SK-N-DZ (cell line): ENCODE measurements around the gene KCNH8.
A peak's percentile ranks its signal among the peaks of the same experiment; 100 is the strongest.
"Not testable (repeated sequence)": the region's sequence is repeated elsewhere in the genome, so short reads cannot be mapped to it uniquely, and the experiment has no call there.

ENCODE experiments used
- DNase-seq: peaks from one replicate; pipeline ENCODE4 v3.0.0-alpha.2; 2015; ENCODE audit warnings: low spot score

Gene KCNH8

DNA sequence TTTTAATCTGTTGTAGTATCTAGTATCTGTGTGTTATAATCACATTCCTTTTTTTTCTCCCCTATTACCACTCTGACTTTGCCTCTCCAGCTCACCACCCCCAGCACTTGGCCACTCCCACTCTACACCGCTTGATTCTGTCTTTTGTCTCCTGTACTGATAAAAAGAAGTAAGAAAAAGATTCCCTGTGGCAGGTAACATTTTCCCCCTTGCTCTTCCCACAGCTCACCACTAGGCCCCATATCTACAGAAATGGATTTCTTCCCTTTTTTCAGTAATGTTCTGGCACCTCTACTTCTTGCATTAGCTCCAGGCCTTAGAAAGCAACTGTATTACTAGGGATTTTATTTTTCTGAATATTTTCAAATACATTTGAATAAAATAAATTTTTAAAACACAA is 25.6 kb downstream of the KCNH8 start:
- peak; percentile 80 for DNase-seq

DNA sequence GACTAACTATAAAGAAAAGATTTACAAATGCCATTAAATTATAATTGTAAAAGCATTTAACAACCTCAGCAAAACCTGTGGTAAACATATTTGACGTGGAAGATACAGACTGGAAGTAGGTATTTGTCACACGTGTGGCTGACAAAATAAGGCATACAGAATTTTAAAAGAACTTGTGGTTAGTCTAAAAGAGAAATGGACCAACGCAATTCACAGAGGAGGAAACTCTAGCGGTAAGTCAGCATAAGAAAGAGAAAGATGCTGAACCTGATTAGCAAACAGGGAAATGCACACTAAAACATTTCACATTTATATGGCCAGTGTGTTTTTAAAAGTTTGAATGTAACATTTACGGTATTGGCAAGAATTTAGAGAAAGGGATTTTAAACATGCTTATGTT is 35.3 kb downstream of the KCNH8 start:
- DNase-seq: no peak

DNA sequence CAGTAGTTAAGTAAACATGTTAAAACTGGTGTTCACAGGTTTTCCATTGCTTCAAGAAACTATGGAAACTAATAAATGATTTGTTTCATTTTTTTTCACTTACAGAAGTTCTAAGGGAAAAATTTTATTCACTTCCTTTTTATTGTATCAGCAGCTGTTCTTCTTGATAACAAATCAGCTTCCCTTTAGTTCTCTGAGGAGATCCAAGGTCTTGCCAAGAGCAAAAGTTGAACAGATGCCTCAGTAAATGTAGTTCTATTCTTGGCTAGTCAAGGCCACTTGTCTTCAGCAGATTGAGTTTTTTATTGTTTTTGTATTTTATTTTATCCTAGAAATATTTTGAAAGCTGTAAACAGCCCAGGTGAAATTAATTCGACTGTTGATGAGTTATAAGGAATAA is 41.8 kb downstream of the KCNH8 start:
- no peak for DNase-seq

DNA sequence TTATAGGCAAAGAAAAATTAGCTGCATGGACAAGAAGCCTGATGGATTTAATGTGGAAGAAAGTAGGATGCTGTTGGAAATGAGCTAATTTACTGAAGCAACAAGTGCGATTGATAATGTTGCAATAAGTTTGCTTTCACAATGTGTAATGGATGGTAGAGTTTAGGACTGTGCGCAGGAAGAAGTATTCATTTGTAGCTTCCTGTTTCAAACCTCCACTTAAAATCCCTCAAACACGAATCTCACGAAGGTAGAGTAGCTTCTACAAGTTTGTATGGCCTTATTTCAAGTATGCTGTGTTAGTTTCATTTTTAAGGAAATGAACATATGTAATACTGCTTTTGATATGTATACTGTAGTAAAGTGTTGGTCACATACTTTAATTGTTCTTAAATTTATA is 42.3 kb downstream of the KCNH8 start:
- no peak for DNase-seq

DNA sequence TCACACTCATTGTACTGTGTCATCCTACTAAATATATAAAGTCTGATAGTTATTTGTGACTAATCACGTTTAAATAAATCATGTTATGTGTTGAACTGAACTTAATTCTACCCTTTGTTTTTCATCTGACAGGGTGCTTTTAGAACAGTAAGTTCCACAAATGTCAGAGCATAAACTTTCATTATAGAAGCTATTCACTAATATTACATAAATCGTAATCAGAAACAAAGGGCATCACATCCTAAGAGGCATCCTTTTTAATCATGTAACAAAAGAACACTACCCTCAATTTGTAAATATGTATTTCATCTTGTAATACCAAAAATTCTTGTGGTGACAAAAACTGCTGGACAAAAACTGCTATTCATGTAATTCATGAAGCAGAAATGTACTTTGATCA is 50.8 kb downstream of the KCNH8 start:
- no peak for DNase-seq

DNA sequence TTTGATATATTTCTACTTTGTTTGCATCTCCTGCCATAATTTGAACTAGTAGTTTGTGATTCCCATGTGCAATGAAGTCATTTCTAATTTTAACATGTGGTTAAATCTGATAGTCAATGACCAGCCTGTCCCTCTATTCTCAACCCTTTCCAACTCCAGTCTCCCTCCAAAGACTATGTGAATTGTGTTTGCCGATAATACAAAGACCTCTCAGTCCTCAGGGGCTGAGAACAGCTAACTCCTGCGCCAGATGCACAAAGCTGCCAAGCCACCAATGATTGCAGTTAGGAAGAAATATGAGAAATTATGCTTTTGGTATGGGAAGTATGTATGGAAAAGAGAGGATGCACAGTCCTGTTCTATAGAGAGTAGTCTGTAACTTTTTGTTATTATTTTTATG is 54.0 kb downstream of the KCNH8 start:
- no peak for DNase-seq

DNA sequence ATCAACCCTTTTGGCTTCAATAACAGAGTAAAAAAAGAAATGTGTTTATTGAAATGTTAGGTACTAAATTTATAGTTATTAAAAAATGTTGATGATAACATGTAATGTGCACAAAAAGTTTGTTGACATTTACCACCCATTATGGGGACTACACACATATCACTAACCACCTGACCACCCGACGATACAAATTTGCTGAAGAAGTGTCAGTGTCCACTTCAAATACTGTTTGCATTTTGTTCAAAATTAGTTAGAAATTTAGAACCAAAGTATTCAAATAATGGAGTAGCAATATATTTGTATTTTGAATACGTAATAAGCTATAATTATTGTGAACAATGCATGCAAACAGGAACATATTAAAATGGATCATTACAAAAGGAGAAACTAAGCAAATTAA is 54.4 kb downstream of the KCNH8 start:
- no peak for DNase-seq

DNA sequence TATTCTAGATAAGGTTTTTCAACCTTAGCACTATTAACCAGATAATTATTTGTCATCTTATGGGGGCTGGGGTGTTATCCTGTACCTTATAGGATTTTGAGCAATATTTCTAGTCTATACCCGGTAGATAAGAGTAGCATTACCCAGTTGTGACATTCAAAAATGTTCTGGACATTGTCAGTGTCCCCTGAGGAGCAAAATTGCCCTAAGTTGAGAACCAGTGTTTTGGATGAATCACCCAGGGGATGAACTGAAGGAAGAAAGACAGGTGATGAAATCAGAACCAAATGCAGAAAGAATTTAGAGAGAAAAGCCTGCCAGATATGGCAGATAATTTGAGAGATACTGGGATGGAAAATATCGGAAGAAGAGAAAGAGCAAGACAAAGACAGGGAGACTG is 58.2 kb downstream of the KCNH8 start:
- peak; percentile 96 for DNase-seq

DNA sequence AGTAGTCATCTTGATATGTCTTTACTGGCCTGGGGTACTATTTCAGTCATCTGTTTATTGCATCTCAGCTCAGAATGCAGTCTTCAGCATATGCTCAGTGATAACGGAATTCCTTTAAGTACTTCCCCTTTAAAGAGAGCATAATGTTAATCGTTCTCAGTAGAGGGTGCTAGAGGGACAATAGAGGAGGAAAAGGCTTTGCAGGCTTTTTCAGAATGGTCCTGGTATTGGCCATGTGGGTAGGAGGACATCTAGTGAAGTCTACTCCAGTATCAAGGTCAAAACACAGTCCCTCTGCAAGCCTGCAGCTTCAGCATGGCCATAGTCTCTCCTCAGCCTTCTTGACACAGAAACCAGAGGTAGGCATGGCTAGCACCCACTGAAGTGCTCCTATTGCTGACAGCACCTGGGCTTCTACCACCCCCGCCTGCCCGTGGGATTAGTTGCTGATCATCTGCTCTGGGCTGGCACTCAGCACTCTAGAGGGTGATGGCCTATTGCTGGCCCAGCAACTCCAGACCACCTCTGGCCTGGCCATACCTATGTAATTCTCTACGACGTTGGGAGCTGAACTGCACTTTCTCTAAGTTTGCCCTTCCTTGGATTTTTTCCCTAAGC is 65.4 kb downstream of the KCNH8 start:
- peak; percentile 18 for DNase-seq

DNA sequence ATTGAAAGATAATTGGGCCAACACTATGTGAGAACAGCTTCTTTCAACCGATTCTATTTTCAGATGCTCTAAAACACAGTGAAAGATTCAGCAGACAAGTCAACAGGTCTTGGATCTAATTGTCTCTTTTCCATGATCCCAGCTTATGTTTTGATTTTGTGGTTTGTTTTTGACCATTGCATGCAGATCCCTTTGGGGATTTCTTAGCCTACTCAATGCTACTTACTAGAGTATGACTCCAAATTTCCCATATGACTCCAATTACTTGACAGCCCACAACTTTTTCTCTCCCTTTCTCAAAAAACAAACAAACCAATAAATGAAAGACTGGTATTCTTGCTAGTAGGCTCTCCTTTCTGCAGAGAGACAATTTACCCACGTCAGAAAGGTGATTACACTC is 67.1 kb downstream of the KCNH8 start:
- no peak for DNase-seq

DNA sequence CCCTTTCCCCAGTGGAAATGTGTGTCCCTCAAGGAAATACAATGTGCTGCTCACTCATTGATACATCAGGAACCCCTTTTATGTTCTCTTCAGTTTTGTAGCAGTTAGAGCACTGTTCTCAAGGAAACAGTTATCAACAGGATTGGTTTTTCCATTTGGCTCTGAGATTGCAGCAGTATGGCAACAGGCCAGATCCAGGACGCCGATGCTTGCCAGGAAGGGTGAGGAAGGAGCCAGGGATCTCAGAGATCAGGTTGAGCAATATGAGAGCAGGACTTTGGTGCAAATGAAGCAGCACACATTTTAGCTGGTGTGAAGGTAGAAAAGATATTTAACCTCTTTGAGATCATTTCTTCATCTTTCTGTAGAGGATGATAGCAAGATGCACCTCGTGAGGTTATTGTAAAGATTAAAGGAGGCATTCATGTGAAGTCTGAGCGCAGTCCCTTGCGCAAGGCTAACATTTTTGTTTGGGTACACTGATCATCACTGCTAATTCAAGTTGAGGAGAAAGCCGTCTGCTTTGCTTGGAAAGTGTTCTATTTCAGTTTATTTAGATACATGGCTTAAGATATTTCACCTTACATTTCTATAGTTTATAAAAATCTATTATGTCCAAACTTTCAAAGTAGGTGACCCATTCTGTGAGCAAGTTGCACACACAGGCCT is 68.5 kb downstream of the KCNH8 start:
- DNase-seq: no peak

DNA sequence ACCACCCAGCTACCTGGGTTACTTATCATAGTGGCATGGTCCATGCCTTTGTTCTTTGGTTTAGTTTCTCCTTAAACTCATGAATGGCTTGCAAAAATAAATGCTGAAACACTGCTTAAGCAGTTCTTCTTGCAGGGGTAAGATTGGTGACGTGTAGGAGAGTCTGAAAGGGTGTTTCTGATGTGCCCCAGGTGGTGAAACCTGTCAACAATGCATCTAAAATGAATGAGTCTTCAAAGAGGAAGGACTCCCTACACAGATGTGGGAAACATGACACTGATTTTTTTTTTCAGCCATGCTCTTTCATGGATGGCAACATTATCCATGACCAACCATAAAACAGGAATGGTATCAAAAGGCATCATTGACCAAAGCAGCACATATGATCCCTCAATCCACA is 72.0 kb downstream of the KCNH8 start:
- DNase-seq: no peak

DNA sequence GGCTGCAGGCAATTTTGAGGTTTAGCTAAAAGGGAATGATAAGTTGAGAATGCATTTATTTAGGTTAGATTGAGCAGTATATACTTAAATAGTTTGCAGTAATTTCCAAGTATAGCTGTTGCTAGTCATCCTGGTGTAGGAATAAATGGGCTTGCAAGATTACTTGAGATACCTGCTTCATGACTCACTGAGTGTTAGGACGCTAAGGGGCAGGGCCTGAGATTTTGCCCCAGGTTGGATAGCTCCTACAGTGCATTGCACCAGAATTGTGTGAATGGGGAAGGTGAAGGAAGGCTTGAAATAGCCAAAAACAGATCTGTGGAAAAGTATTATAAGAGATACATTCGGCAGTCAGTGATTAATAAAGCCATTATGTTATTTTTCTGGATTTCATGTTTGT is 72.8 kb downstream of the KCNH8 start:
- no peak for DNase-seq

DNA sequence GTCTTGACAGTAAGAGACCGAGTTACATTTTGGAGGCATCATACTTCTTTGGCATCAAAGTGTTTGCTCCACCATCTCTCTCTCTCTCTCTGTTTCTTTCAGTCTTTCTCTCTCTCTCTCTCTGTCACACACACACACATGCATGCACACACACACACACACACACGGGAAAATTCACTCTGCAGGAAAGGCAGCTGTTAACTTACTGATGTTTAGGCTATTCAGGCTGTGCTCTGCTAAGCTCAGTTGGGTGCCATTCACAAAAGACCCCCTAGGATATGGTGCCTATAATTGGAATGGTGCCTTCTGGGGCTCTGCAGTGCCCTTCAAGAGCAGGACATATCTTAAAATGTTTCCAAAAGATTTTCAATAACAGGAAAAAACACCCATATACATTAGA is 78.2 kb downstream of the KCNH8 start:
- no peak for DNase-seq

DNA sequence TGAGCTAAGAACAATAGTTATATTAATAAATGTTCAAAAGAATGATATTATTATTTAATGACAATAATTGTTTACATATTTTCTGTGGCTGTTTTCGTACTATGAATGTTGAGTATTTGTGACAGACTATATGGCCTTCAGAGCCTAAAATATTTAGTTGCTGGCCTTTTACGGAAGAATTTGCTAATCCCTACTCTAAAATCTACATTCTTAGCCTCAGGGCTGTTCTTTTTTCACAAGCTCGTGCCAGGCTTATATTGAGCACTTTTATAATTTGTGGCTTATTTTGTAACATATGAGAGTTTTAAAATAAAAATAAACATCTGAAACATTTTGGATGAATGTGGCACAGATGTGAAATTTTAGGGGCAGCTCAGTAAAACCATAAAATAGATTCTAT is 79.9 kb downstream of the KCNH8 start:
- DNase-seq: no peak

DNA sequence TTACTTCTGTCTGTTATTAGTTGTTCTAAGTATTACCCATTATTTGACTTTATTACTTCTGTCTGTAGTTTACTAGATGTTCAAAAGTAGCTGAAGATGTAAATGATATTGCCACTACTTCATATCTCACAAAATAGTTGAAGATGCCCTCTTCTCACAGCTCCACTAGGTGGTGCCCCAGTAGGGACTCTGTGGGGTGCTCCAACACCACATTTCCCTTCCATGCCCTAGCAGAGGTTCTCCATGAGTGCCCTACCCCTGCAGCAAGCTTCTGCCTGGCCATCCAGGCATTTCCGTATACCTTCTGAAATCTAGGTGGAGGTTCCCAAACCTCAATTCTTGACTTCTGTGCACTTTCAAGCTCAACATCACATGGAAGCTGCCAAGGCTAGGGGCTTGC is 80.8 kb downstream of the KCNH8 start:
- DNase-seq: no peak

DNA sequence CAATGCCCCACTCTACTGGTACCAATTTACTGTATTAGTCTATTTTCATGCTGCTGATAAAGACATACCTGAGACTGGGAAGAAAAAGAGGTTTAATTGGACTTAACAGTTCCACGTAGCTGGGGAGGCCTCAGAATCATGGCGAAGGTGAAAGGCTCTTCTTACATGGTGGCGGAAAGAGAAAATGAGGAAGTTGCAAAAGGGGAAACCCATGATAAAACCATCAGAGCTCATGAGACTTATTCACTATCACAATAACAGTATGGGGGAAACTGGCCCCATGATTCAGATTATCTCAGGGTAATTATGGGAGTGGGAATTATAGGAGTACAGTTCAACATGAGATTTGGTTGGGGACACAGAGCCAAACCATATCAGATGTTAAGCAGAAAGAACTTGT is 81.6 kb downstream of the KCNH8 start:
- not testable (repeated sequence) for DNase-seq

DNA sequence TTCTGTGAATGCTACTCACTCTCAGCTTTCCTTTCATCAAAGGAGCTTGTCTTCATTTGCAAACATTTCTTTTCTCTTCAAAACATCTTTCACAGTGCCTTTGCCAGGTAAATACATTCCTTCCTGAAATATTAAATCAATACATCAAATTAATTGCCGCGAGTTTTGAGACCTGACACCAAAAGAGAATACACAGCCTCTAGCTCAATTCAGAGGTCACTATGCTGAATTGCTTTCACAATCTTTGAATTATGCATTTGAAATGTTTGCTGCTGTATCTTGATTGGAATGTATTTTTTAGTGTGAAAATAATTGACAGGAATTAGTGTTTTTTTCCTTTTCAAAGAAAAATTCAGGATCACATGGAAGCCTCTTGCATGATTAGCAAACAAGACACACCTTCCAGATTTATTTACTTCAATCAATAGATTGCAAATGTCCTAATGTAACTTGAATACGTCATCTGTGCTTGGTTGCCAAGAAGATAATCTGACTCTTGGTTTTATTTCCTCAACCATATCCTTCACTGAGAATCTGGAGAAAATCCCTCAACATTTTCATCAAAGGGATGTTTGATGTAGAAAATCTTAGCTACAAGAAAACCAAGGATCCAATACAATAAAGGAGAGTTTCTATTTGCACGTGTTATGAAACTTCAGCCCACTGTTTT is 83.6 kb downstream of the KCNH8 start:
- no peak for DNase-seq

DNA sequence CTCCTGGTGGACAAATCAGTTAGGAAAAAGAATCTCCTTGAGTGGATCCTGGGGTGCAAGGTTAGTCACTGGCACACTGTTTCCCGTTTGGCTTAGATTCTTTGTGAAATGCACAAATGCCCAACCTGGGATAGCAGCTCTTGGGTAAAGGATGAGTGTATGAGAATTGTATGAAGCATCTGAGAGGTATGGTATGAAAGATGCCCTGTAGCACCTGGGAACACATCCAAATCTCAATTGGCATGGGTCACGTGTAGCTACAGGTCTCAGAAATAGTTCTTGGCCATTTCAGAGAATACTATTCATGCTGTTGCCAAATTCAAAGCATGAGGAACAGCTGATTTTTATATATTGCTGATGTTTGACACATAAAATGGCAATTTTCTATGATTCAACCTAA is 84.3 kb downstream of the KCNH8 start:
- no peak for DNase-seq

DNA sequence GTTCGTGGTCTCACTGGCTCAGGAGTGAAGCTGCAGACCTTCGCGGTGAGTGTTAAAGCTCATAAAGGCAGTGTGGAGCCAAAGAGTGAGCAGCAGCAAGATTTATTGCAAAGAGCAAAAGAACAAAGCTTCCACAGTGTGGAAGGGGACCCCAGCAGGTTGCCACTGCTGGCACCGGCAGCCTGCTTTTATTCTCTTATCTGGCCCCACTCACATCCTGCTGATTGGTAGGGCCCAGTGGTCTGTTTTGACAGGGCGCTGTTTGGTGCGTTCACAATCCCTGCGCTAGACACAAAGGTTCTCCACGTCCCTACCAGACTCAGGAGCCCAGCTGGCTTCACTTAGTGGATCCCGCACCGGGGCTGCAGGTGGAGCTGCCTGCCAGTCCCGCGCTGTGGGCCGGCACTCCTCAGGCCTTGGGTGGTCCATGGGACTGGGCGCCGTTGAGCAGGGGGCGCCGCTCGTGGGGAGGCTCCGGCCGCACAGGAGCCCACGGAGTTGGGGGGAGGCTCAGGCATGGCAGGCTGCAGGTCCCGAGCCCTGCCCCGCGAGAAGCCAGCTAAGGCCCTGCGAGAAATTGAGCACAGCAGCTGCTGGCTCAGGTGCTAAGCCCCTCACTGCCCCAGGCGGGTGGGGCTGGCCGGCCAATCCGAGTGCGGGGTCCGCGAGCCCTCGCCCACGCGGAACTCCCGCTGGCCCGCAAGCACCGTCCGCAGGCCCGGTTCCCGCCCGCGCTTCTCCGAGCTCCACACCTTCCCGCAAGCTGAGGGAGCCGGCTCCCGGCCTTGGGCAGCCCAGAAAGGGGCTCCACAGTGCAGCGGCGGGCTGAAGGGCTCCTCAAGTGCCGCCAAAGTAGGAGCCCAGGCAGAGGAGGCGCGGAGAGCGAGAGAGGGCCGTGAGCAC is 85.8 kb downstream of the KCNH8 start:
- DNase-seq: not testable (repeated sequence)

DNA sequence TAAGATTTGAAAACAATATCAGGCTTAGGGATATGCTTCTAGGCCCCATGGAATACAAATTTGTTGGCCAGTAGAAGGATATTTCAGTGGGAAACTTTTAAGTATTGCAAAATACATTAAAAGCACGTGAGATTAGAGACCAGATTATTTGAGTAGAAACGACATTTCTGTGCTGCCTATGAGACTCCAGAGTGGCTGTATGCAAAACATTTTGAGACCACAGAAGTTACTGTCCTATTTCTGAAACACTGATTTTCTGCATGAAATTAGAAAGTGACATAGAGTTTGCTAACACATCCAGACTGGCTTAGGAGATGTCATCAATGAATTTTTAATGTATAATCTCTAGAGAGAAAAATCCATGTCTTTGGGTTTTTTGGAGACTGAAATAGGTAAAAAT is 99.8 kb downstream of the KCNH8 start:
- no peak for DNase-seq

DNA sequence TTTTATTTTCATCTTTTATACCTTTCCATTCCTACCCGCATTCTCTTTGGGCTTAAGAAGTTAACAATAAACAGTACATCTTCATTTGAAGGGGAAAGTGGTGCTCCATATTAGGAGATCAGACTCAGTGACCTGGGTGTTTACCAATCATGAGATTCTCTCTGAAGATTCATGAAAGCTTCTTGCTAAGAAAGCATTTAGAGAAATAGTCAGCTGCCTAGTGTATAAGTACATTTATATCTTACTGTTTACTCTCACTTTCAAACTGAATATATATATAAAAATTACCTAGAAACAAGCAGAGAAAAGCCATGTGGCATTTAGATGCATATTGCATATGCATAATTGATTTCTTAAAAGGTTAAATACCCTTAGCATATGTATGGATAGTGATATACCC is 100.5 kb downstream of the KCNH8 start:
- no peak for DNase-seq
